CD14-positive monocyte (primary cell): ENCODE measurements around the gene MAPRE3. TPM values are rescaled to one million over a fixed set of nuclear protein-coding genes. Genes with fewer than 3 reads are reported as not detected.
A peak's percentile ranks its signal among the peaks of the same experiment; 100 is the strongest.

ENCODE experiments used
- DNase-seq, 3 donors: peaks; one replicate each; pipeline ENCODE4 v3.0.0-alpha.2; 2011 to 2022
- H2AFZ ChIP-seq: 2 replicates; pipeline ENCODE4 v1.6.0; 2012; ENCODE audit warnings: mild to moderate bottlenecking, low read depth, low read length, inconsistent platforms; ENCODE audit not compliant: insufficient read depth, poor library complexity, severe bottlenecking
- H3K27ac ChIP-seq, 2 donors: 1 replicate in 1 of 2; 2 replicates in 1 of 2; pipeline ENCODE4 v1.5.1; 2012 to 2013; ENCODE audit warnings: low read length in 2 of 2, control low read depth in 1 of 2, inconsistent platforms in 1 of 2, low read depth in 1 of 2, mild to moderate bottlenecking in 1 of 2
- H3K27me3 ChIP-seq, 2 donors: one replicate each; pipeline versions ENCODE4 v1.6.0 to v1.6.1; 2011 to 2013; ENCODE audit warnings: low read length in 2 of 2; ENCODE audit not compliant: control insufficient read depth in 2 of 2, insufficient read depth in 2 of 2
- H3K36me3 ChIP-seq, 2 donors: replicated peaks in 1 of 2; 1 replicate in 1 of 2; 2 replicates in 1 of 2; pipeline versions ENCODE4 v1.5.1 to v1.6.1; 2012 to 2013; ENCODE audit warnings: low read length in 2 of 2, control low read depth in 1 of 2, inconsistent platforms in 1 of 2, mild to moderate bottlenecking in 1 of 2; ENCODE audit not compliant: insufficient read depth in 2 of 2, control insufficient read depth in 1 of 2
- H3K4me1 ChIP-seq, 2 donors: 1 replicate in 1 of 2; 2 replicates in 1 of 2; pipeline versions ENCODE4 v1.5.1 to v1.6.1; 2012 to 2013; ENCODE audit warnings: low read length in 2 of 2, control low read depth in 1 of 2, inconsistent platforms in 1 of 2, mild to moderate bottlenecking in 1 of 2, moderate library complexity in 1 of 2; ENCODE audit not compliant: insufficient read depth in 2 of 2, control insufficient read depth in 1 of 2
- H3K4me2 ChIP-seq: replicated peaks from 2 replicates; pipeline ENCODE3; 2012; ENCODE audit warnings: low read length, moderate library complexity, mild to moderate bottlenecking; ENCODE audit not compliant: poor library complexity, severe bottlenecking; ENCODE audit errors: extremely low read depth
- H3K4me3 ChIP-seq, 3 experiments: fragments of 200-600 bp in 1 of 3; sonication (generic) in 1 of 3; replicated peaks in 1 of 3; 1 replicate in 2 of 3; 2 replicates in 1 of 3; pipeline ENCODE4 v1.5.1; 2011 to 2013; ENCODE audit warnings: low read length in 3 of 3, mild to moderate bottlenecking in 3 of 3, control low read depth in 2 of 3, low read depth in 2 of 3, inconsistent platforms in 1 of 3, moderate library complexity in 1 of 3
- H3K79me2 ChIP-seq: 2 replicates; pipeline ENCODE4 v1.6.0; 2012; ENCODE audit warnings: mild to moderate bottlenecking, control low read depth, inconsistent platforms, low read length, moderate library complexity; ENCODE audit not compliant: insufficient read depth
- H3K9ac ChIP-seq: 2 replicates; pipeline ENCODE4 v1.6.0; 2017; ENCODE audit warnings: low read length, mild to moderate bottlenecking; ENCODE audit not compliant: insufficient read depth, poor library complexity, severe bottlenecking
- H3K9me3 ChIP-seq, 2 donors: replicated peaks in 1 of 2; 1 replicate in 1 of 2; 2 replicates in 1 of 2; pipeline versions ENCODE4 v1.5.1 to v1.6.1; 2012 to 2013; ENCODE audit warnings: low read length in 2 of 2, control low read depth in 1 of 2; ENCODE audit not compliant: control insufficient read depth in 1 of 2, insufficient read depth in 1 of 2
- H4K20me1 ChIP-seq: 2 replicates; pipeline ENCODE4 v1.6.0; 2012; ENCODE audit warnings: mild to moderate bottlenecking, low read length, control low read depth, moderate library complexity; ENCODE audit not compliant: insufficient read depth
- H3K27ac Mint-ChIP-seq, 7 donors: one replicate each; pipeline ENCODE4 v1.8.0; 2020; ENCODE audit warnings: mild to moderate bottlenecking in 7 of 7, mixed read lengths in 7 of 7, moderate library complexity in 6 of 7, inconsistent platforms in 2 of 7
- H3K27me3 Mint-ChIP-seq, 3 donors: one replicate each; pipeline ENCODE4 v1.8.0; 2021 to 2022; ENCODE audit warnings: low read depth in 3 of 3, mild to moderate bottlenecking in 3 of 3, mixed read lengths in 3 of 3, moderate library complexity in 3 of 3, inconsistent platforms in 1 of 3
- H3K36me3 Mint-ChIP-seq, 2 donors: one replicate each; pipeline ENCODE4 v1.8.0; 2020; ENCODE audit warnings: mixed read lengths in 2 of 2, inconsistent platforms in 1 of 2, mild to moderate bottlenecking in 1 of 2
- H3K4me1 Mint-ChIP-seq: one replicate; pipeline ENCODE4 v1.8.0; 2020; ENCODE audit warnings: mild to moderate bottlenecking, mixed read lengths
- H3K4me3 Mint-ChIP-seq, 2 donors: one replicate each; pipeline ENCODE4 v1.8.0; 2020; ENCODE audit warnings: mild to moderate bottlenecking in 2 of 2, mixed read lengths in 2 of 2, moderate library complexity in 1 of 2
- H3K9me3 Mint-ChIP-seq, 7 donors: one replicate each; pipeline ENCODE4 v1.8.0; 2020 to 2022; ENCODE audit warnings: mixed read lengths in 7 of 7, mild to moderate bottlenecking in 6 of 7, moderate library complexity in 6 of 7, inconsistent platforms in 2 of 7
- CTCF ChIP-seq: fragments of 200-600 bp; IDR thresholded peaks from one replicate; pipeline ENCODE4 v1.8.0; 2022; ENCODE audit warnings: antibody characterized with exemption, mild to moderate bottlenecking
- WGBS: methylation state at CpG from one replicate; pipeline ENCODE4 v1.1.5; 2013; ENCODE audit warnings: missing lambda C conversion rate; ENCODE audit not compliant: insufficient coverage; 5-methylcytosine and 5-hydroxymethylcytosine counted together
- intact Hi-C, 2 donors: fragments of 100-400 bp; cut with micrococcal nuclease; formaldehyde crosslinking; loops; one replicate each; pipeline versions ENCODE4 v1.15.0 to v1.15.1; 2023
- polyA plus RNA-seq, 3 donors: library from polyadenylated mRNA; depleted of rRNA in 1 of 3; unstranded in 2 of 3; stranded (reverse) in 1 of 3; fragments of 300-500 nt in 2 of 3; fragments of >200 nt in 1 of 3; fragmentation: Illumina TruSeq in 2 of 3; gene quantifications; 1 replicate in 2 of 3; 2 replicates in 1 of 3; pipeline ENCODE4 v1.2.3, GENCODE V29; 2012 to 2021

Gene MAPRE3
- polyA plus RNA-seq, 3 donors = 2.4 to 14.4 (median 3.5) TPM

GRCh38 chr2:27009083-27009482 is 38.6 kb downstream of the MAPRE3 start:
- Histone ChIP-seq H3K9me3 (no peaks in the 10 kb centered on the region), H2AFZ (no peak overlapping the region), H3K79me2 (no peaks in the 10 kb centered on the region), H3K27me3 (peaks cover 2% of the 10 kb centered on the region in 2 donors), H4K20me1 (no peaks in the 10 kb centered on the region), H3K36me3 (no peaks in the 10 kb centered on the region), H3K4me1 (peaks cover 11 to 15% of the 10 kb centered on the region in 2 donors), H3K27ac (no peak overlapping the region), H3K4me3 (no peak overlapping the region), H3K4me2 (no peak overlapping the region), H3K9ac (no peak overlapping the region)
- no peak overlapping the region for H3K27ac Mint-ChIP-seq
- peaks cover 0 to 7% (median 0%) of the 10 kb centered on the region in 7 donors for H3K9me3 Mint-ChIP-seq
- no peak for DNase-seq
- no peak for TF ChIP-seq CTCF
- no peaks in the 10 kb centered on the region for H3K36me3 Mint-ChIP-seq
- intact Hi-C loops = no loop called here
- no peak overlapping the region for H3K4me3 Mint-ChIP-seq
- peaks cover 2 to 12% (median 12%) of the 10 kb centered on the region in 3 donors for H3K27me3 Mint-ChIP-seq
- H3K4me1 Mint-ChIP-seq = peaks cover 23% of the 10 kb centered on the region

GRCh38 chr2:27009716-27010115 is 39.3 kb downstream of the MAPRE3 start:
- peaks cover 0 to 7% (median 0%) of the 10 kb centered on the region in 7 donors for H3K9me3 Mint-ChIP-seq

More at GRCh38 chr2:27009716-27010115, 39.3 kb downstream of the MAPRE3 start:
- peaks cover 2% of the 10 kb centered on the region in 2 donors for H3K27me3 ChIP-seq
- intact Hi-C loops = no loop called here
- H3K79me2 ChIP-seq = no peaks in the 10 kb centered on the region
- H4K20me1 ChIP-seq = no peaks in the 10 kb centered on the region
- H3K36me3 ChIP-seq = no peaks in the 10 kb centered on the region
- H3K9ac ChIP-seq = no peak overlapping the region
- no peak overlapping the region for H2AFZ ChIP-seq
- H3K4me1 Mint-ChIP-seq = peaks cover 23% of the 10 kb centered on the region
- no peaks in the 10 kb centered on the region for H3K9me3 ChIP-seq
- no CpG with 5 or more reads among the region's 2 CpGs for WGBS
- no peak overlapping the region for H3K4me2 ChIP-seq
- H3K27ac ChIP-seq = no peak overlapping the region
- DNase-seq = no peak
- H3K27me3 Mint-ChIP-seq = peaks cover 2 to 12% (median 12%) of the 10 kb centered on the region in 3 donors
- TF ChIP-seq CTCF = no peak
- H3K4me1 ChIP-seq = peaks cover 11 to 15% of the 10 kb centered on the region in 2 donors
- H3K4me3 ChIP-seq = no peak overlapping the region
- H3K36me3 Mint-ChIP-seq = no peaks in the 10 kb centered on the region
- peak overlapping the region in 2 of 7 donors; percentile 4 to 27 for H3K27ac Mint-ChIP-seq
- H3K4me3 Mint-ChIP-seq = no peak overlapping the region
